ENCODE measurements around the gene SHANK1.

The SHANK1 gene

DNA sequence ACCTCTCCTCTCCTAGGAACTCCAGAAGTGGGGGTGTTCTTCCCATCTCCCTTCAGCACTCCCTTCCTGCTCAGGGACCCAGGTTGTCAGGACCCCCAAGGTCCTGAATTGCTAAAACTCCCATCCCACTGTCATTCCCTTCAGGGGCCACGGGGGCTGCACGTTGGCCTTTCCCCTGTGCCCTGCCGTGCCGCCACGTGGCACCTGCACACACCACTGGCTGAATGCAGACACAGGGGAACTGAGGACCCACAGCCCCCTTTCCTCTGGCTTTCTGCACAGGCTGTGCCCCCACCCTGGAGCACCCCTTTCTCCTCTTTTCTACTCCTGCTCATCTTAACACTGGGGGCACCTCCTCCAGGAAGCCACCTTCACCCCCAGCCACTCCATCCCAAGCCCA, 9.0 kb downstream of the SHANK1 start:
- no peak for DNase-seq

DNA sequence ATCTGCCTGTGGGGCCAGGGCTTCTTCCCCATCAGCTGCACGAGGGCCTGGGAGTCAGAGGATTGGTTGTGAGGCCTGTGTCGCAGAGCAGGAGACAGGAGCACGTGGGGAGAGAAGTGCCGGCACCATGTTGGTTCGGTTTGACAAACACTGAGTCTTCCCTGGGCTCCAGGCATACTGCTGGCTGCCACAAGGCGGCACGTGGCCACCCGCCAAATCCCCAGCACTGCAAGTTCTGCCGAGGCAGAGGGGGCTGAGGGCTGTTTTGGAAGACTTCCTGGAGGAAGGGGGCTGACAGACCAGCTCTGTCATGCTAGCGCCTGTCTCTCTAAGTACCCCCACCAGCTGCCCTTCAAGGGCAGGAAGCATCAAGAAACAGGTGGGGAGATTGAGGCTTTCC, 9.5 kb downstream of the SHANK1 start:
- no peak for DNase-seq

DNA sequence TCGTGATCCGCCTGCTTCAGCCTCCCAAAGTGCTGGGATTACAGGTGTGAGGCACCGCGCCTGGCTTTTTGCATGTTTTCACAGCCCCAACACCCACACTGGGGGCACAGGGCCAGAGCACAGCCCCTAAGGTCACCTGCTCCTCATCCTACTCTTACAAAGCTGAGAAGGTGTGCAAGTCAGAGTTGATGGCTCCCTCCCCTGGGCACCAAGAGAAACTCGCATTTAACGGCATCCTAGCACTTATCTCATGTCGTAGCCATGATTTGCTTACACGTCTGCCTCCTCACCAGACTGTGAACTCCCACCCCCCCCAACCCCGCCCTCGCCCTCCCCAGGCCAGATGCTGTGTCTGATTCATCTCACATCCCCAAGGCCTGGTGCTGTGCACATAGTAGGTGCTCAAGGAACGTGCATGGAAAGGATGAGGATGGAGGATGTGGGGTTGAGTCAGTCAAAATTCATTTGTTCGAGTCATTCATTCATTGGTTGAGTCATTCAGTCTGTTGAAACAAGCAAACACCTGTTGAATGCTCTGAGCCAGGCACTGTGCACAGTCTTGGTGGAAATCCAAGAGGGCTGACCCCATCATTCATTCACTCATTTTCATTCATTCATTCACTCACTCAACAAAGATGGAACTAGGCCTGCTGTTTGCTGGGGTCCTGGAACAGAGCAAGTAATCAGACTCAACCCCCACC, 11.3 kb downstream of the SHANK1 start:
- no peak for DNase-seq

DNA sequence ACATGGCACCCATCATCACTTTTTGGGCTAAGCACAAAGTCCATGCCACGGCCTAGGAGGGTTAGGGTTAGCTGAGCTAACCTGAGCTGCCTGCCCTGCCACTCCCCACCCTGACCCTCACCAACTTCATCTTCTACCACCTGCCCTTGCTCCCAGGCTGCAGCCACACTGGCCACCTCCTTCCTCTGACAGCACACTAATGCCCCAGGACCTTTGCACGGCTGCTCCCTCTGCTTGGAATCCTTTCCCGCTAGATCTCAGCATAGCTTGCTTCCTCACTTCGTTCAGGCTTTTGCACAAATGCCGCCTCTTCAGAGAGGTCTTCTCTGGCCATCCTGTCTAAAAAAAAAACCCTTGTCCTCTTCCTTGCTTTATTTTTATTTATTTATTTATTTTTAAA, 13.2 kb downstream of the SHANK1 start:
- DNase-seq, result no peak

DNA sequence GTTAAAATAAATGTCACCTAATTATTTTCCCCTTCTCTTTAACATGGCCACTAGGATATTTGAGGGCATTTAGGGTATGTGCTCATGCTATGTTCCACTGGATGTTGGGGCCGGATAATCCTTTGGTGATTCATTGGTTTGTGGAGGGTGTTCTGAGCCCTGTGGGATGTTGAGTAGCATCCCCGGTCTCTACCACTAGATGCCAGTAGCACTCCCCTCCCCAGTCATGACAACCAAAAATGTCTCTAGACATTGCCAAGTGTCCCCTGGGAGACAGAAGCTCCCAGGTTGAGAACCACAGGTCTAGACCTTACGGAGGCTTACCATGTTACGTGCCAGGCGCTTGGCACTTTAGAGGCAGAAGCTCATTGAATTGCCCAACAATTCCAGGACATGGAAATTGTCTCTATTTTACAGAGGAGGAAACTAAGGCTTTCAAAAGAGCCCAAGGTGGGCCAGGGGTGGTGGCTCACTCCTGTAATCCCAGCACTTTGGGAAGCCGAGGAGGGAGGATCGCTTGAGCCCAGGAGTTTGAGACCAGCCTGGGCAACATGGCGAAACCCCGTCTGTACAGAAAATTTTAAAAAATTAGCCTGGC, 14.1 kb downstream of the SHANK1 start:
- peak; percentile 37 for DNase-seq

DNA sequence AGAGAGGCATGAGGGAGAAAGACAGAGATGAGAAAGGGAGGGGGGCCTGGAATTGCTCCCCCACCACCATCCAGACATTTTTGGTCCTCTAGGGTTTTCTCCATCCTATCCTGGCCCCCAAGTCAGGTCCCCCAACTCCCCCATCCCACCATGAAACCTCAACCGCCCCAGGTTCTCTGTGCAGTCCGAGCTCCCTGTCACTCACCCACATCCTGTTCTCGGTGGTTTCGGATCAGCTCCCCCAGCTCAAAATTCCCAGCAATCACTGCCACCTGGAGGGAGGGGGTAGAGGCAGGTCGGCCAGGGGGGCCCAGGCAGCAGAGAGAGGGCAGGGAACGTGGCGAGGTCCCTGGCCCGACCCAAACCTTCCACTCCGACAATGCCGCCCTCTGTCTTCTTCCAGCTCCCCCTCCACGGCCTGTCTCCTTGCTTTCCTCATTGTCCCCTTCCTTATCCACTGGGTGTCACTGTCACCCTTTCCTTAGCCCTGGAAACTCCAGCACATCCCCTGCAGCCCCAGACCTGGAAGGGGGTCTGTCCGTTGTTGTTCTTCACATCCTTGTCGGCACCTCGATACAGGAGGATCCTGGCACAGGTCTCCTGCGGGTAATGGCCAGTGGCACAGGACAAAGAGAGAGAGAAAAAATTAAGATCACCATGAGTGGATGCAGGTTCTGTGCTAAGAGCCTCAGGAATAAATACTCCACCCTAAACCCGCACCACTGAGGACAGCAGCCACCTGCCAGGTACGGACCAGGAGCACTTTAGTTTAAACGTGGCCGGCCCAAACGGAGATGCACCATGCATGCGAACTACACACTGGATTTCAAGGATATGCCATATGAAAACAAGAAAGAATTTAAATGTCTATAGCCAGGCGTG, 15.4 kb downstream of the SHANK1 start:
- no peak for DNase-seq

DNA sequence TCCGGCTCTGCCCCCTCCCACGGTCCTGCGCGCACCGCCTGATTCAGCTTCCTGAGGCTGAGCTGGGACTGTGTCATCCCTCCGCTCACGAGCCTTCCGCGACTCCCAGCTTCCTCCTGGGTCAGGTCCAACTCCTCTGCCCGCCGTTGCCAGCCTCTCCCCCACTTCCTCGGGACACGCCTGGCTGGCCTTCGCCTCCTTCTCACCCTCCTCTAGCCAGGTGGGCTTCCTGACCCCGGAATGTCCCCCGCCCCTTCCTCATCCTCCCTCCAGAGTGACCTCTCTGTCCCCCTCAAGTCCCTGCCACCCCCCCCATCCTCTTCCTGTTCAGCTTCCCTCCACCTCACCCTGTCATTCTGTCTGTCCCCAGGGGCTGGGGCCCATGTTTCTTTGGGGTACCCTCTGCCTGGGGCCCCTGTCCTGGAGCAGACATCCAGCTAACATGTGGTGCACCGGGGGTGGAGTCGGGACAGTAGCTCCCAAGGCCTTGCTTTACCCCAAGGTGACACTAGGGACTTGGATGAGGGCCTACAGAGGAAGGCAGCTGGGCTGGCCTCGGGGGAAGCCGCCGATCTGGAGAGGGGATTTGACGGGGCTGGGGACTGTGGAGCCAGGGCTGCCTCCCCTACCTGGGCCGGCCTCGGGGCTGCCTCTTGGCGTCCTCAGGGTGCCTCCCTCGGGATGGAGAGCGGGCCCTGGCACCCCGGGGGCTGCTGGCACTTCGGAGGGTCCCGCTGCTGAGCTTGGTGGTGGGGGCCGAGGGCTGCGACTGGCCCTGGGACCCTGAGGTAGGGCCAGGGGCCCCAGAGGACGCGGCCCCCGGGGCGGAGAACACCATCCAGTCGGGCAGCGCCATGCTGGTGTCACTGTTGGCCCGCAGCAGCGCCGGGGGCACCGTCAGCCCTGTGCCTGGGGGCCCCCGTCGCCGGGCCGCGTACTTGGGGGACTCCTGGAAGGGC, 16.5 kb downstream of the SHANK1 start:
- no peak for DNase-seq

DNA sequence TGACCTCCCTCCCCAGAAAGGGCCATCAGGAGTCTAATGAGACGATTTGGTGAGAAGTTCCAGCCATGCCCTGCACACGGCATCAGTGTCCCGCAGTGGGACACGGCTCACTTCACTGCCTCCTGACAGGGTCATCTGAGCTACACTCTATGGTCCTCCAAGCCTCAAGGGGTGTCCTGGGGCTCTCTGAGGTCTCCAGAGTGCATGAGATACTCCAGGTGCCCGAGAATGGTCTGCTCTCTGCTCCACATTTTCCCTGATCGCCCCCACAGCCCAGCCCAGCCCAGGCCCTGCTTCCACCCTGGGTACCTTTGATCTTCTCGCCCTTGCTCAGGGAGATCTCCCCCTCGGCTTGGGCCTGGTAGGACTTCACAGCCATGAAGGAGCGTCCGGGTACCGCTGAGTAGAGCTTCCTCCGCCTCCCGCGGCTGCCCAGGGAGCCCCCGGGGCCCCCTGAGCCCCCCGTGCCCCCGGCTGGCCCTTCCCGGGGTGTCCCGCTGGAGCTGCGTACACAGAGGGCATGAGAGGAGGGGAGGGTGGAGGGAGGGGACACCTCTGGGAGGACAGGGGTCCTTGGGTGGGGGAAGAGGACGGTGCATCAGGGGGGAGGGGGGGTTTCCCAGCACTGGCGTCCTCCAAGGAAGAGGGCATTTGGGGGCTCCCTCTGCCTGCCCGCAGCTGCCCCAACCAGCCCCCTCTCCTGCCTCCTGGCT, 17.3 kb downstream of the SHANK1 start:
- no peak for DNase-seq

DNA sequence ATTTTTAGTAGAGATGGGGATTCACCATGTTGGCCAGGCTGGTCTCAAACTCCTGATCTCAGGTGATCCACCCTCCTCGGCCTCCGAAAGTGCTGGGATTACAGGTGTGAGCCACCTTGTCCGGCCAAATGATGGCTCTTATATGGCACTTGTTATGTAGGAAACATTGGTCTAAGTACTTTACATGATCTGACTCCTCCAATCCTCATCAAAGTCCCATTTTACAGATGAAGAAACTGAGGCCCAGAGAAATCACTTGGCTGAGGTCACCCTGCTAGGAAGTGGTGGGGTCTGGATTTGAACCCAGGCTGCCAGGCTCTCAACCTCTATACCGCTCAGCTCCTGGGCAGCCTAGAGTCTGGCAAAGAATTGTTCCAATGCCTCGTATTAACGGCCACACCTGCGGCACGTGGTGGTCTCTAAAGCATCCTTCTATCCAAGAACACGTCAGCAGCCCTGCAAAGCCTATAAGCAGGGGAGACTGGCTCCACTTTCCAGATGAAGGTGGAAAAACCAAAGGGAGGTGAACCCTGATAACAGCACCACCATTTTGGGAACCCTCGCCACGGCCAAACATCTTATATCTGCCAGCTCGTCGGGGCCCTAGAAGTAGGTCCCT, 18.1 kb downstream of the SHANK1 start:
- DNase-seq, result no peak

DNA sequence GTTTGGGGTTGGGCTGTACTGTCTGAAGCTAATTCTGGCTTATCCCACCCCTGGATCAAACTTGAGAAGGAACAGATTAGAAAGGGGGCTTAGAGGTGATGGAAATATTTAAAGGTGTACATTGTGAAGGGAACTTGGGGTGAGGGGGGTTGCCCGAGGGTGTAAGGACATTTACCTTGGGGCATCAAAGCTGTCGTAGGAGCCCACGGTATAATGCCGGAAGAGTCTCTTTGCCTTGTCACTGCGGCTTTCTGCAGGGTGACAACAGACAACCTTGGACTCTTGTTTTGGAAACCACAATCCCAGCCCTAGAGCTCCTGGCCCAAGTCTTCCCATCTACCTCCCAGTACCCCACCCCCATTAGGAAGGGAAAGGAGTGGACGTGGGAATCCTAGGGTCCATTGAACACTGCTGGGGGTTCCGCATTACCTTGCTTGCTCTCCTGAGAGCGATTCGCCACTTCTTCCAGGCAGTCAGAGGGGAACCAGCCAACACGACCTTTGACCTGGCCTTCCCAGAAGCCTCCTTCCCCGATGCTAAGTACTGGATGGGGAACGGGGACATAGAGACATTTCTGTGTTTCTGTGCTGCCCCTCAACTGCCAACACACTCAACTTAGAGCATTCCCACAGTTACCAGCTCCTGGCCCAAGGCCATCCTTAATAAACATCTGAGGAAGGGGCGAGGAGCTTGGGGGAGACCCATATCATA, 22.0 kb downstream of the SHANK1 start:
- DNase-seq, result no peak

DNA sequence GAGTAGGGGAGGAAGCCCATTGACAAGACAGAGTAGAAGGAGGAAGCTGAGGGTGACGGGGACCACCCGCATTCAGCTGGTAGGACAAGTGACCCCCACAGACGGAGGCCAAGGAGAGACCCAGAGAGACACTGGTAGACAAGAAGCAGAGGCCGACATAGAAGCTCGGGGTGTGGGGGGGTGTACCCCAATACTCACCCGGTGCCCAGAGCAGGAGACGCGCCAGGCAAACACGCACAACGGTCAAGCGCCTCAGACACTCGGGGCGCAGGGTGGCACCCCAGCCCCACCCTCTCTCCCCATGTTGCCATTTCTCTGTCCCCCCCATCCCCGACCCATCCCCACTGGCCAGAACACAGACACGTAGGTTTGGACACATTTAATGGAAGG, 23.5 kb downstream of the SHANK1 start:
- no peak for DNase-seq

DNA sequence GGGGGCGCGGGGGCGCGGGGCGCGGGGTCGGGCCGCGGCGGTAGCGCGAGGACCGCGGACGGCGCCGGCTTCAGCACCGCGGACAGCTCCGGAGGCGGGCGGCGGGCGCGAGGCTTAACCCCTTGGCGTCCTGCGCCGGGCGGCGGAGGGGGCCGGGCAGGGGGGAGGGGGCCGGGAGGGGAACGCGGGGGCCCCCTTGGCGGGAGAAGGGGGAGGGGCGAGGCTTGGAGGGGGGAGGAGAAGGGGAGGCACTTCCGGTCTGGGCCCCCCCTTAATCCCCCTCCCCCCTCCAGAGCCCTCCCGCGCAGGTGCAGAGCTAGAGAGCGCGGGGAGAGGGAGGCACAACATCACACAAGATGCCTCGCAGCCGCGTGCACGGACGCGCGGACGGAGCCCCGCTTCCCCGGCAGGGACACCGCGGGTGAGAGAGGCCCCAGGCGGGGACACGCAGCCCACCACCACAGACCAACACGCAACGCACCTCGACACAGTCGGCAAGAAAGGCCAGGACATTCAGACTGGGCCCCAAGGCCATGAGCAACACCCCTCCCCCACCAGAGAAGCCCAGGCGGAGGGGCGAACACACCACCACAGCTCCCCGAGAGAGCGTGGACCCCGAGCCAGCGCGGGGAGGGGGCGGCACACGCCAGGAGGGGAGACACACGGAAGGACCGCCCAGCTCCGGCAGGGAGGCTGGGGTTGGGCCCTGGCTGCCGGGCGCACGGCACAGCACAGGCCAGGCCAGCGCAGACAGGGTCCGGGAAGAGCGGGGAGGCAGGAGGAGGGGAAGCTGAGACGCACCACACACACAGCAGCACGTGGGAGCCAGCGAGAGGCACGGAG, 24.1 kb downstream of the SHANK1 start:
- DNase-seq, result no peak

DNA sequence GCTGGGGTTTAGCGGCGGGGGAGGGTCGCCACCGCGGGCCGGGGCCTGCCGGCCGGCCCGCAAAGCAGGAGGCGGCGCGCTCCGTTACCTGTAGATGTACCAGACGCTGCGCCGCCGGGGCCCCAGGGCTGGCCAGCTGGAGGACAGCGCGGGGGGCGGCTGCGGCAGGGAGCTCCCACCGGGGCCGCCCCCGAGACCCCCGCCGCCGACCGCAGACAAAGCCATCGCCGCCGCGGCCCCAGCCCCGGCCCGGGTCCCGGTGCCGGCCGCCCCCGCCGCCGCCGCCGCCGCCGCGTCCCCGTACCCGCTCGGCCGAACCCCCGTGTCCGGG, 24.8 kb downstream of the SHANK1 start:
- no peak for DNase-seq

DNA sequence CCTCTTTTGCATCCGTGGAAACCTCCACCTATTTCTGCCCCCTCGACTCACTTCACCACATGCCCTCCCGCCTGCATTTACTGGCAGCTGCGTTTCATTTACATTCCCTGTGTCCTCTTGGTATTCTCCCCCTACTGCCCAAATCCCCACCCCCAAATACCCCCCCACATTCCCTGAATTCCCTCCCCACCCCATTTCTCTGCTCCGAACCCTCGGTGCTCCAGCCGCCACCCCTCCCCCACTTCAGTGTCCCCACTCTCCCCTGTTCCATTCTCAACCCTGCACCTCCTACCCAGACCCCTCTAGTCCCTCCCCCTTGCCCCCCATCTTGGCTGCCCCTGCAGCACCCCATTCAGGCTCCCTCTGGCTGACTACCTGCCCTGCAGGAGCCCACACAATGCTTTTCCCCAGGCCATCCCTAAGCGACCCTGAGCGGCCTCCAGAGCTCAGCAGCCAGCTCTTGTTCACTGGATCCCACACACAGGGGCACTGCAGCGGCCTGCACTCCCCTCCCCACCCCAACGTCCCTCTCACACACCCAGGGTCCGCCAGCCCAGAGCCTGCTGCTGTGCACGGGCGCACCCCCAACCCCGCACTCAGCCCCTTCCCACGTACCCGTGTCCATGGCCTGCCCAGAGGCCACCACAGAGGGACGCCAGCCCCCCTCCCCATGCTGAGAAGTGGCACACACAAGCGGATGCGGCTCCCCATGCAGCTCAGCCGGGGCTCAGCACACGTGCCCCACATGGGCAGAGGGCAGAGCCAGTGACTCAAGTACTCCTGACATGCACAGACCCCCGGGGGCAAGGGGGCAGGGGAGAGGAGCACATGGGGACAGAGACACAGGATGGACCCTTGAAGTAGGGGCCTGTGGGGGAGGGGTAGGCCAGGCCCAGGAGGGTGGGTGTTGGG, 26.3 kb downstream of the SHANK1 start:
- DNase-seq, result no peak

DNA sequence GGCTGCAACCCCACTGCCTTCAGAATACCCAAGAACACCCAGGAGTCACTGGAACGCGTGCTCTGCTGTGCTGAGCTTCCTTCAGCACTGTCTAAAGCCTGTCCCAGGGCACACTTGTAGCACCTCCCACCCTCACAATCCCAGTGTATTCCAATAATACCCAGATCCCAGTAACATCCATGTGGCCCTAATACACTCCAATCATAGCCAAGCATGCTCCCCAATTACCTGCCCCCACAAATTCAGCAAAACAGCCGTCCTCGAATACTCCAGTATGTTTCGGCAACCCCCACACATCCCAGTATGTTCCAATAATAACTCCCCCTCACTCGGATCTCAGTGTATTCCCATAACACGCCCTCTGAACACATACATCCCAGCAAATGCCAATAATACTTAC, 29.2 kb downstream of the SHANK1 start:
- DNase-seq, result no peak

DNA sequence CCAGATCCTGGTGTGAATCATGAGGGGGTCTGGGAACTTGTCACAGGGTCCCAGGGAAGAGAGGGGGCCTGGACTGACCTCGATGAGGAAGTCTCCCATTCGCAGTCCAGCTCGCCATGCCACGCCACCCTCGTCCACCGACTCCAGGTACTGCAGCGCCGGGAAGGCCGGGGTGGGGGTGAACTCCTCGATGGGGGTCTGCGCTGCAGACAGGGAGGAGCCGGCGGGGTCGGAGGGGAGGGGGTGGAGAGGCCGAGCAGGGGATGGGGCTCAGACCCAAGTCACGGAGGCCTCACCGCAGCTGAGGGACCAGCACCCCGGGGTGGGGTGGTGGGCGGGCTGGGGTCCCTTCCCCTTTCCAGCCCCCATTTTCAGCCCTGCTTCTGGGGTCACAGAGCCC, 30.8 kb downstream of the SHANK1 start:
- DNase-seq, result no peak

DNA sequence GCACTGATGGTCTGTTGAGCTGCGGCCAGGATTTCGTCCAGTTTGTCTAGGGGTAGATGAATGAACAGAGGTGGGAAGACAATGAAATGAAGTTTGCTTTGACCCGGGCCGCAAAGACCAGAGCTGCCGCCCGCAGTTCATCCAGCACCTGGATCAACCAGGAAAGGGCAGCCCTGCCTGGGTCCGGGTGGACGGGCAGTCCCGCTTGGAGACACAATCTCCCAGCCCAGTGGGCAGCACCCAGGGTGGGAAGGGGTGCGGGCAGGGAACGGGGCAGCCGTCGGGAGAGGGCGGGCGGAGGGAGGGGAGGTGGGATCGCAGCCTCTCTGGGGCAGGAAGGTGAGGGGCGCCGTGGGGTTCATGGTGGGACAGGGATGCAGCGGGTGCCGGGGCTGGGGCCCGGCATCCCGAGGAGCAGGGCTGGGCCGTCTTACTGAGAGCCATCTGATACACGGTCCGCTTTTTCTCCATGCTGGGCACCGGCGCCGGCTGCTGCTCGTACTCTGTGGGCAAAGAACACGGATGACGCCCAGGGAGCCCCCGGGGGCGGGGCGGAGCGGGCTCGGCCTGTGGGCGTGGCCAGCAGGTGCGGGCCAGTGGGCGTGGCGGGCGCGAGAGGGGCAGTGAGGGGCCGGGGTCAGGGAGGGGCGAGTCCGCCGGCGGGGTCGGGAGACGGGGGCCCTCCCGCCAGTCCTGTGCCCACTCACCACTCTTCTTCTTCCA, 33.1 kb downstream of the SHANK1 start:
- no peak for DNase-seq
